HG03066 (cell line): ENCODE results near the gene TAF7.
A peak's percentile ranks its signal among the peaks of the same experiment; 100 is the strongest.
"Not testable (repeated sequence)": the region's sequence is repeated elsewhere in the genome, so short reads cannot be mapped to it uniquely, and the experiment has no call there.

Experiments used
- ATAC-seq: cut with Tn5 transposase; IDR thresholded peaks from one replicate; pipeline ENCODE4 v1.9.1; 2021; ENCODE audit warnings: low read depth; ENCODE audit not compliant: unreplicated experiment

Gene TAF7

DNA sequence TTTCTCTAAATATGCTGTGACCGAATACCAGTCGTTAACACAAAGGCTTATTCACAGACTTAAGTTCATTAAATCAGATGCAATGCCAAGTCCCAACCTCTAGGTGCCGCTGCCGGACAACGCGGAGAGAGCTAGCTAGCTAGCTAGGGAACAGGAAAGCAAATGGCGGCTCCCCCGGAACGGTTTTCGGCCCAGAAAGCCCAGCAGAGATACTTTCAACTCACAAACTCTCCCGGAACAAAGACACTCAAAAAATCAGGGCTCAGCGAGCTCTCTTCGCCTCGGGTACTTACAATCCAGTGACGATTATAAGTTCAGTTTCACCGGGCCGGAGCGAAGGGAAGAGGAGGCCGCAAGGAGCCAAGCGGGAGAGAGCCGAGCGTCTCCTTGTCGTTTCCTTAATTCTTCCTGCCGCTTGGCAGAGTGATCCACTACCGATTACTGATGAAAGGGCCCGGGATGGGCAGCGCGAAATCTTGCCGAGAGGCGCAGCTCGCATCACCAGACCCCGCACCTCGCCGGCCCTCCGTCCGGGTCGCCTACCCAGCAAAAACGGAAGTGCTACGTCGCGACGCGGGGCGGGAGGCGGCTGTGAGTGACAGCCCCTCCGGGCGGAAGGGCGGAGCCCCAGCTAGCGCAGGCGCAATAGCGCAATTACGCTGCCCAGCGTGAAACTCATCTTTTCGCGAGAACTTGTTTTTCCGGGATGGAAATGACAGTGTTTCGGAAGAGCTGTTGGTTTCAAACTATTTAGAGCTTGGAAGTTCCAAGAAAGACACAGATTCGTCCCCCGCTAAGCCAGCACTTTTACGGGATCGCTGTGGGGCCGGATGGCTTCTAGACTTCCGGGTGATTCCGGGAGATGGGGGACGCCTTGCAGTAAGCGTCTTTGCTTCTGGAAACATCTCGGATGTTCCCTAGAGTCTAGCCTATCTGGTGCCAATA lies at the start of gene TAF7:
Gene TAF7 (minus strand): TSS at position 560 of the 945 bp plus-strand sequence. CDS start 740 bp downstream, outside the sequence.
- peak; percentile 93 for ATAC-seq

DNA sequence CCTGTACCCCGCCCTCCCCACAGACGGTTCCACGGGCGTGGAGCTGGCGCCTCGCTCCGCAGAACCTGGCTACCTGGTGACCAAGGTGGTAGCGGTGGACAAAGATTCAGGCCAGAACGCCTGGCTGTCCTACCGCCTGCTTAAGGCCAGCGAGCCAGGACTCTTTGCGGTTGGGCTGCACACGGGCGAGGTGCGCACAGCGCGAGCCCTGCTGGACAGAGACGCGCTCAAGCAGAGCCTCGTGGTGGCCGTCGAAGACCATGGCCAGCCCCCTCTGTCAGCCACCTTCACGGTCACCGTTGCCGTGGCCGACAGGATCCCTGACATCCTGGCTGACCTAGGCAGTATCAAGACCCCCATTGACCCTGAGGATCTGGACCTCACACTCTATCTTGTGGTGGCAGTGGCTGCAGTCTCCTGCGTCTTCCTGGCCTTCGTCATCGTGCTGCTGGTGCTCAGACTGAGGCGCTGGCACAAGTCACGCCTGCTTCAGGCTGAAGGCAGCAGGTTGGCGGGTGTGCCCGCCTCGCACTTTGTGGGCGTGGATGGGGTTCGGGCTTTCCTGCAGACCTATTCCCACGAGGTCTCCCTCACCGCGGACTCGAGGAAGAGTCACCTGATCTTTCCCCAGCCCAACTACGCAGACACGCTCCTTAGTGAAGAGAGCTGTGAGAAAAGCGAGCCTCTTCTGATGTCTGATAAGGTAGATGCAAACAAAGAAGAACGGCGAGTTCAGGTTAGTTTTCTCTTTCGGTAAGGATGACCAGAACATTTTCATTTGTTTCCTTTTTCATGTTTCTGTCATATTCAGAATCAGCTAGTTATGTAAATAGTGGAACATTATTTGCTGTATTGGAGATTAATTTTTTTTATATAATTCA lies 45.7 kb upstream of the TAF7 start:
- ATAC-seq = no peak

GRCh38 chr5:141363952-141364660 lies 43.5 kb upstream of the TAF7 start, which contains the start of gene PCDHGA5:
PCDHGA5 (plus strand) TSS chr5:141364162; CDS start chr5:141364331, 169 bp downstream.
- ATAC-seq = no peak

DNA sequence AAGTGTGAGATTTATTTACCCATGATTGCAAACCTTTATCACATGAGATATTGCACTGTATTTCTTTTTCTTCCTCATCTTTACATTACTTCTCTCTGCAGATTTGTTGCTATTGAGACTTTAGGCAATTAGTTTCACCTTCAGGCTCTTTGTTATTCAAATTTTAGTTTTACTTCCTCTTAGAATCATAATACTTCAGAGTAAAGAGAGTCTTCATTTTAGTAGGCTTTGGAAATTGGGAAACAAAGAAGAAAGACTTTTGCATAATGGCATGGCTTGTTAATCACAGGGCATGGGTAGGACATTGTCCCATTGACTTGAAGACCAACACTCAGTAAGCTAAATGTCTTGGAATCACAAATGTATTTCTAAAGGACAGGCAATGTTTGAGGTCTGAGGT lies 42.1 kb upstream of the TAF7 start:
- ATAC-seq = no peak

GRCh38 chr5:141360685-141361084 lies 40.1 kb upstream of the TAF7 start:
- no peak for ATAC-seq

GRCh38 chr5:141359790-141360426 lies 39.3 kb upstream of the TAF7 start, which contains the start of gene PCDHGB2:
PCDHGB2 (plus strand) TSS chr5:141359994; CDS start chr5:141360136, 142 bp downstream.
- peak; percentile 64 for ATAC-seq

DNA sequence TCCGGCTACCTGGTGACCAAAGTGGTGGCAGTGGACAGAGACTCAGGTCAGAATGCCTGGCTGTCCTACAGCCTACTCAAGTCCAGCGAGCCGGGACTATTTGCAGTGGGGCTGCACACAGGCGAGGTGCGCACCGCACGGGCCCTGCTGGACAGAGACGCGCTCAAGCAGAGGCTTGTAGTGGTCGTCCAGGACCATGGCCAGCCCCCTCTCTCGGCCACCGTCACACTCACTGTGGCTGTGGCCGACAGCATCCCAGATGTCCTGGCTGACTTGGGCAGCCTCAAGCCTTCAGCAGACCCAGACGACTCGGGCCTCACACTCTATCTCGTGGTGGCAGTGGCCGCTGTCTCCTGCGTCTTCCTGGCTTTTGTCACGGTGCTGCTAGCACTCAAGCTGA lies 36.4 kb upstream of the TAF7 start:
- ATAC-seq = no peak

DNA sequence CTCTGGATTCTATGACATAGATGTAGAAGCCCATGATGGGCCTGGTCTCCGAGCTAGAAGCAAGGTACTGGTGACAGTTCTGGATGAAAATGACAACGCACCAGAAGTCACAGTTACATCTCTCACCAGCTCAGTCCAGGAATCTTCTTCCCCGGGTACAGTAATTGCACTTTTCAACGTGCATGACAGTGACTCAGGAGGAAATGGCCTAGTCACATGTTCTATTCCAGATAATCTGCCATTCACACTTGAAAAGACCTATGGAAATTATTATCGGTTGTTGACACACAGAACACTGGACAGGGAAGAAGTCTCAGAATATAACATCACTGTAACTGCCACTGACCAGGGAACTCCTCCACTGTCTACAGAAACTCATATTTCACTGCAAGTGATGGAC lies 35.5 kb upstream of the TAF7 start:
- ATAC-seq = no peak

DNA sequence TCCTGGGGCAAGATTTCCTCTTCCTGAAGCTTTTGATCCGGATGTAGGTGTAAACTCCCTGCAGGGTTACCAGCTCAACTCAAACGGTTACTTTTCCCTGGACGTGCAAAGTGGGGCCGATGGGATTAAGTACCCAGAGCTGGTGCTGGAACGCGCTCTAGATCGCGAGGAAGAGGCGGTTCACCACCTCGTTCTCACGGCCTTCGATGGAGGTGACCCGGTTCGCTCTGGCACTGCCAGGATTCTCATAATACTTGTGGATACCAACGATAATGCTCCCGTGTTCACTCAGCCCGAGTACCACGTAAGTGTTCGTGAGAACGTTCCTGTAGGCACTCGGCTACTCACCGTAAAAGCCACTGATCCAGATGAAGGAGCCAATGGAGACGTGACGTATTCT lies 35.1 kb upstream of the TAF7 start:
- no peak for ATAC-seq

DNA sequence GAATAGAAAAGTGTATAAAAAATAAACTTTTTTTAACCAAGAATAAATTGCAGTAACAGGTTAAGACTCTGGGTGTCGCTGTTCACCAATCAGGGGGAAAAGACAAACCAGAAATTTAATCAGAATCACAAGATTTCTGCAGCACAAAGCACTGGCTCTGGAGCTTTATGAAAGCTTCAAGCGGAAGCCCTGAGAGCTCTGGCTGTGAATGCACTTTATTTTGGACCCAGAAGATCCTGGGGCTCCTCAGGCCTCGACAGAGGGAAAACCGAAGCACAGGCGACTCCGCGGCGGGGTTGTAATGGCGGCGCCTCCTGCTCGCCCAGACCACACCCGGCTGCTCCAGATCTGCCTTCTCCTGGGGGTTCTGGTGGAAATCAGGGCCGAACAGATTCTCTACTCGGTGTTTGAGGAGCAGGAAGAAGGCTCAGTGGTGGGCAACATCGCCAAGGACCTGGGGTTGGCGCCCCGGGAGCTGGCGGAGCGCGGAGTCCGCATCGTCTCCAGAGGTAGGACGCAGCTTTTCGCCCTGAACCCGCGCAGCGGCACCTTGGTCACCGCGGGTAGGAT lies 34.4 kb upstream of the TAF7 start, which contains the start of gene PCDHGA4:
Gene PCDHGA4 (plus strand): TSS at position 122 of the 570 bp plus-strand sequence. CDS start 87 bp downstream, at position 209.
- ATAC-seq = no peak

GRCh38 chr5:141351591-141351990 lies 31.0 kb upstream of the TAF7 start:
- ATAC-seq = no peak

DNA sequence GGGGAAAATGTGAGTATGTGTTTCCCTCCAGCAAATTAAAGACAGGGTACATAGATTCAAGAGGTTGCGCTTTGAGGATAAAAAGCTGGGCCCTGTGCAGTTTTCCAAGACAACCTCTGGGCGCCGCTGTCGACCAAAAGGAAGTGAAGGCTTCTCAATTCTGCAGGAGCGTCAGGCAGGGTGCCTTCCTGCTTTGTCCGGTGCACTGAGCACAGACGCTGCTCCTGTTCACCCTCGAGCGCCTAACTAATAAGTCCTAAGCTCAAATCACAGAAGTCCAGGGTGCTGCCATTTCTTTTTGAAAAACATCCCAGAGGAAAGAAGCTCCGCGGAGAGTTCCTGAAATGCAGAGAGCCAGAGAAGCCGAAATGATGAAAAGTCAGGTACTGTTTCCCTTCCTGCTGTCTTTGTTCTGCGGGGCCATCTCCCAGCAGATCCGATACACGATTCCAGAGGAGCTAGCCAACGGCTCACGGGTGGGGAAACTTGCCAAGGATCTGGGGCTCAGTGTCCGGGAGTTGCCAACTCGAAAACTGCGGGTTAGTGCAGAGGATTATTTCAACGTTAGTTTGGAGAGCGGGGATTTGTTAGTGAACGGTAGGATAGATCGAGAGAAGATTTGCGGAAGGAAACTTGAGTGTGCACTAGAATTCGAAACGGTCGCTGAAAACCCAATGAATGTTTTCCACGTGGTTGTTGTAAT lies 29.5 kb upstream of the TAF7 start, which contains the start of gene PCDHGB1:
Gene PCDHGB1 (plus strand): TSS at position 183 of the 703 bp plus-strand sequence. CDS start 162 bp downstream, at position 345.
- ATAC-seq = no peak

- not testable (repeated sequence) for ATAC-seq
These were observed 25.4 kb upstream of the TAF7 start for GRCh38 chr5:141346017-141346416.

DNA sequence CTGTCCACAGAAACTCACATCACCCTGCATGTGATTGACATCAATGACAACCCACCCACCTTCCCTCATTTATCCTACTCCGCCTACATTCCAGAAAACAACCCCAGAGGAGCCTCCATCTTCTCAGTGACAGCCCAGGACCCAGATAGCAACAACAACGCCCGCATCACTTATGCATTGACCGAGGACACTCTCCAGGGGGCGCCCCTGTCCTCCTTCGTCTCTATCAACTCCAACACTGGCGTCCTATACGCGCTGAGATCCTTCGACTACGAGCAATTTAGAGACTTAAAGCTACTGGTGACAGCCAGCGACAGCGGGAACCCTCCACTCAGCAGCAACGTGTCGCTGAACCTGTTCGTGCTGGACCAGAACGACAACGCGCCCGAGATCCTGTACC lies 24.7 kb upstream of the TAF7 start:
- no peak for ATAC-seq

DNA sequence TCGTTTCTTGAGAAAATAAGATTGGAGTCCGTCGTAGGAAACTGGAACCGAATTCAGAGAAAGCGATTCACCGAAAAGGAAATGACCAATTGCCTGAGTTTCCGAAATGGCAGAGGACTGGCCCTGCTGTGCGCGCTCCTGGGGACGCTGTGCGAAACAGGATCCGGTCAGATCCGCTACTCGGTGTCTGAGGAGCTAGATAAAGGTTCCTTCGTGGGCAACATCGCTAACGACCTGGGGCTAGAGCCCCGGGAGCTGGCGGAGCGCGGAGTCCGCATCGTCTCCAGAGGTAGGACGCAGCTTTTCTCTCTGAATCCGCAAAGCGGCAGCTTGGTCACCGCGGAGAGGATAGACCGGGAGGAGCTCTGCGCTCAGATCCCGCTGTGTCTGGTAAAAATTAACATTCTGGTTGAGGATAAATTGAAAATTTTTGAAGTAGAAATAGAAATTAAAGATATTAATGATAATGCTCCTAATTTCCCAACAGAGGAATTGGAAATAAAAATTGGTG lies 23.4 kb upstream of the TAF7 start:
- ATAC-seq = no peak

- ATAC-seq = no peak
These were observed 22.8 kb upstream of the TAF7 start, which contains the start of gene PCDHGA3 for GRCh38 chr5:141343242-141343952. PCDHGA3 (plus strand) TSS chr5:141343829; CDS start chr5:141344034, 205 bp downstream.

GRCh38 chr5:141342773-141343172 lies 22.2 kb upstream of the TAF7 start:
- ATAC-seq = no peak
